H4 (cell line): ENCODE results near the gene SEMA3B. TPM values are rescaled to one million over a fixed set of nuclear protein-coding genes. Genes with fewer than 3 reads are reported as not detected.
"Not testable (repeated sequence)": the region's sequence is repeated elsewhere in the genome, so short reads cannot be mapped to it uniquely, and the experiment has no call there.

ENCODE experiments used
- DNase-seq: peaks from one replicate; pipeline ENCODE4 v3.0.0-alpha.2; 2015; ENCODE audit warnings: low spot score
- total RNA-seq: library from RNA; depleted of rRNA; stranded (reverse); fragments of >200 nt; shearing (Covaris generic); gene quantifications from 2 replicates; pipeline ENCODE4 v1.2.3, GENCODE V29; 2014

Gene SEMA3B
- total RNA-seq, 1 experiment from 2014 or later, result 5.9 TPM

GRCh38 chr3:50258979-50259378 lies 10.0 kb upstream of the SEMA3B start:
- DNase-seq, result no peak

GRCh38 chr3:50259432-50260026 lies 9.4 kb upstream of the SEMA3B start:
- DNase-seq, result no peak

DNA sequence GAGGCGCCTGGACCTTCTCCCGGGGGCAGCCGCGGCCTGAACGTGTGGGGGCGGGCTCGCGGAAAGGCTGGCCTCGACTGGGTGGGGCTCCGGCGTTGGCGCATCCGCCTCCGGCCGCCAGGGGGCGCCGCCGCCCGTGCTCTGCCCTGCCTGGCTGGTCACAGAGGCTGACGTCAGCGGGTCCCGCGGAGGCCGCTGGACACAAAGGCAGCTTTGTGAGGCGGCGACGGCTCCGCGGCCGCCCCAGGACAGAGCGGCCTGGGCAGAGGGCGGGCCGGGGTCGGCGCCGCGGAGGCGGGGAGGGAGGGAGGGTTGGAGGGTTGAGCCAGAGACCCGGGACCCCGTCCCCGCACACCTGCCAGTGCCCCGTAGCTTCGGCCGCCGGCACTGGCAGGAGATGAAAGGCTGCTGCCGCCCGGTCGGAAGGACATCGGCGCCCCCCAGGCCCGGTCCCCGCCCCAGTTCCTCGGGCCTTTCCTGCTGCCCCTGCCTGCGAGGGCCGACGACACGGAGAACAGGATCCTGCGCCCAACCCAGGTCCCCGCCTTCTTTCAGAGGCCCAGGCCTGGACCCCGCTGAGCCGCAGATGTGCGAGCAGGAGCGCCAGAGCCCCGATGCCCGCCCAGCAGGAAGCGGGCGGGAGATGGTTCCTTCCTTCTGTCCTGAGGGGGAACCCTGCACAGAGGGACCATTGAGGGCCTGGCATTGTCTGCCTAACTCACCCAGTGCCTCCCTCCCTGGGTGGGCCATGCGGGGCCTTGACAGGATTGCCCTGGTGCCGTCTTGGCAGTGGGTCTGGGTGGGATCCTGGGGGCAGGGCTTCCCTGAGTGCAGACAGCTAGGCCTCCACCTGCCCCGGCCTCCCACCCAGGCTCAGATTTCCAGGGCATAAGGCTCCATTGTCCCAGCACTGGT lies 8.7 kb upstream of the SEMA3B start:
- peak; percentile 73 for DNase-seq

DNA sequence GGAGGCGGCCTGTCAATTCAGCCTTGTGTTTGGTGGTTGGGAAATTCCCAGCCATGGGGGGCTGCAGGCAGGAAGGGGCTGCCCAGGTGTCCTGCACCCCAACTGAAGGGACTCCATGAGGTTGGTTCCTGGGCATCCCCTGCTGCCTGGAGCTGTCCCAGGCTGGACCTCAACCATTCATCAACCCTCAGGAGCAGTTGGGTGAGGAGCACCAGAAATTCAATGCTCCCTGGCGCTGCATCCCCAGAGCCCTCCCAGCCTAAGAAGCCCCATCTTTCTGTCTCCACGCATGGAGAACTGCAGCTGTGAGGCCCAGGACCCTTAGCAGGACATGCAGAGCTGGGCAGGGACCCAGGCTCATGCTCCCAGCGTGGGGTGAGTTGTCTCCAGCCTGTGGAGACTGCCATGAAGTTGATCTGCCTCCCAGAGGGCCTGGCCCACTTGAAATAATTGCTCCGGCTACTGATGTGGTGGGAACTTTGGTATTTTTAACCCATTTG lies 8.0 kb upstream of the SEMA3B start:
- no peak for DNase-seq

GRCh38 chr3:50261505-50261904 lies 7.4 kb upstream of the SEMA3B start:
- DNase-seq, result no peak

DNA sequence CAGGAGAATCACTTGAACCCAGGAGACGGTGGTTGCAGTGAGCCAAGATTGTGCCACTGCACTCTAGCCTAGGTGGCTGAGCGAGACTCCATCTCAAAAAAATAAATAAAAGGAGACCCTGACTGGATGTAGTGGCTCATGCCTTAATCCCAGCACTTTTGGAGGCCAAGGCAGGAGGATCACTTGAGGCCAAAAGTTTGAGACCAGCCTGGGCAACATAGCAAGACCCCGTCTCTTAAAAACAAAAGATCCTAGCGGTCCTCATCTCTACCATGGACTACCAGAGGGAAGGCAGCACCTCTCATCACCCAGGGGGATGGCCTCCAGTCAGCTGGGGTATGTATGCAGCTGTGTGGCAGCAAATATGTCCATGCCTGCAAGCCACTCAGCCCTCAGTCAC lies 6.7 kb upstream of the SEMA3B start:
- not testable (repeated sequence) for DNase-seq

GRCh38 chr3:50262778-50263177 lies 6.2 kb upstream of the SEMA3B start:
- no peak for DNase-seq

- DNase-seq, result no peak
These were observed 5.2 kb upstream of the SEMA3B start for GRCh38 chr3:50263478-50264382.

DNA sequence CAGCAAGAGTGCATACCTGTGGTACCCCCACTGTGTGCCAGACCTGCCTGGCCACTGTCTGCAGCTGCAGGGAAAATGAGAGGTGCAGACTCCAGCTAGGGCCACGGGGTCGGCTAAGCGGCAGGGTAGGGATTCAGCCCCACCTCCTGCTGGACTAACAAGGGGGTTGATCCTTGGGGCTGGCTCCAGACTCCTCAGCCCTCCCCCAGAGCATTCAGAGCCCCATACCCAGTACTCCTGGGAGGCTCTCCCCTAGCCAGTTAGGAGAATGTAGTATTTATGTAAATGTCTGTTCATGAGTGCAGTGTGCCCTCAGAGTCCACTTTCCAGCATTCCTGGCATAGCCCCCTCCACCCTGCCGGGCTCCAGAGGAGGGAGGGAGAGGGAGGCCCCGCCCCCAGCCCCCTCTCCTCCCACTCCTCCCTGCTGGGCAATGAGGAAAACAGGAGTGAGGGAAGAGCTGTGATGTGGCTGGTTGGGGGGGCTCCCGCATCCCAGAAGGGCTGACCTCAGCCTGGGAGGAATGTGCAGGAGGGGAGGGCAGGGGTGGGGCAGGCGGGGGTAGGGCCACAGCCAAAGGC lies 4.5 kb upstream of the SEMA3B start:
- DNase-seq, result peak; percentile 91

DNA sequence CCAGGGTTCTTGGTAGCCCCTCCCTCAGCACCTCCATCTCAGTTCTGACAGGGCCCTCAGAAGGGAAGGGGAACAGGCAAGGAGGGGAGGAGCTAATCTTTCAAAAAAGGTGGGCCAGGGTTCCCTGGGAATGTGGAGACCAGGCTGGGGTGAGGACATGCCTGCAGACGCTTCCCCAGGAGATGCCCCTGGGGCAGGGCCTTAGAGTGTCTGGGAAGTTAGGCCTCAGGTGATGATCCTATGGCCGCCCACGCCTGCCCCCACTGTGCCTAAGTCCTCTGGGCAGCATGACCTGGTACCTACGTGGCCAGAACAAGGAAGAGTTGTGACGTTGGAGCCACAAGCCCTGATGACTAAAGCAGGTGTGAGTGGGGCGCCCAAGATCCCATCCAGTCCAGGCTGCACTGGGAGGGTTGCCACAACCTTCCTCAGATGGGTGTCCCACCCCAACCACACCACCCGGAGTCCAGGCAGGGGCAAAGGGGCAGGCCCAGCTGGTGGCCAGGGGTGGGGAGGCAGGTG lies 3.9 kb upstream of the SEMA3B start:
- DNase-seq, result peak; percentile 39

DNA sequence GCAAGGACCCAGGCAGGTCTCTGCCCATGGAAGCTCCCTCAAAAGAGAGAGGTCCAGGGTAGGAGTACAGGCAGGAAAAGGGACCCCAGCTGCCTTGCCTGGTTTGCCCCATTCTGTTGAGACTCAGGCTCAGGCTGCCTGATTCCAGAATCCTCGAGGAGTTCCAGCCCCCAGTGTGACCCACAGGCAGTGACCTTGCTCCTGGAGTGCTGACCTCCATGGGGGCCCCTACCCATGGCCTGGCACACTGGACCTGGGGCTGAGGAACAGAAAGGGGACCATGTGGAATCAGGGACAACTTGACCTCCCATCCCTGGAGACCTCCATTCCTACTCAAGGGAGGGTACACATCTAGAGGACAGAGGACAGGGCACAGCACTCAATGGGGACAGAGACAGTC lies 3.4 kb upstream of the SEMA3B start:
- no peak for DNase-seq

DNA sequence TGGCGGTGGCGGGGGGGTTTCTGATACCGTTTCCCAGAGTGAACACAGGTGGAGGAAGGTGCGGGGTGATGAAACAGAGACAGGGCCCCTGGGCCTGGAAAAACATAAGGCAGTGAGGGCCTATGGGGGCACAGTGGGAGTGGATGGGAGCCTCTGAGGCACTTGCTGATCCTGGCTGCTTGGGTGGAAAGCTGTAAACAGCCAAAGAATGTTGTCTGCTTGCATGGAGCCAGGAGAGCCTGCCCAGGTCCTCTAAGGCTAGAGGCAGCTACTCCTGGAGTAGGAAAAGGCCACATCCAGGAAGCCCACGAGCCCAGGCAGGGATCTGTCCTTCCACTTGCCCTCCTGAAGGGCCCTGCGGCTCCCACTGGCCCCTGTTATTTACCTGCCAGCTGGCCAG lies 2.9 kb upstream of the SEMA3B start:
- DNase-seq, result no peak

DNA sequence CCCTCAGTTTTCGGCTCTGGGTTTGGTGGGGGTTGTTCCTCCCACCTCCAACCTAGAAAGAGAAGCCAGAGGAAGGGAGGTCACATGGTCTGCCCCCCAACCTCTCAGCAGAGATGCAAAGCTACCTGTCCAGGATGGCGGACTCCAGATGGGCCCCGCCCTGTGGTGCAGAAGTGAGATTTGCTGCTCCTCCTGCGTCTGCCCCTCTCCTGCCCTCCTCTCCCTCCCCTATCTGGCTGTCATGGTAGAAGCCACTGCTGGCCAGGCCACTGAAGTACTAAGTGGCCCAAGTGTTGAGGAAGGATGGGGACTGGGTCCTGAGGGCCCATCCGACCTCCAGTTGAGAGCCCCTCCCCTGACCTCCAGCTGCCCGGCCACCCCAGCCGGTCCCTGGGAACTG lies 2.1 kb upstream of the SEMA3B start:
- no peak for DNase-seq

DNA sequence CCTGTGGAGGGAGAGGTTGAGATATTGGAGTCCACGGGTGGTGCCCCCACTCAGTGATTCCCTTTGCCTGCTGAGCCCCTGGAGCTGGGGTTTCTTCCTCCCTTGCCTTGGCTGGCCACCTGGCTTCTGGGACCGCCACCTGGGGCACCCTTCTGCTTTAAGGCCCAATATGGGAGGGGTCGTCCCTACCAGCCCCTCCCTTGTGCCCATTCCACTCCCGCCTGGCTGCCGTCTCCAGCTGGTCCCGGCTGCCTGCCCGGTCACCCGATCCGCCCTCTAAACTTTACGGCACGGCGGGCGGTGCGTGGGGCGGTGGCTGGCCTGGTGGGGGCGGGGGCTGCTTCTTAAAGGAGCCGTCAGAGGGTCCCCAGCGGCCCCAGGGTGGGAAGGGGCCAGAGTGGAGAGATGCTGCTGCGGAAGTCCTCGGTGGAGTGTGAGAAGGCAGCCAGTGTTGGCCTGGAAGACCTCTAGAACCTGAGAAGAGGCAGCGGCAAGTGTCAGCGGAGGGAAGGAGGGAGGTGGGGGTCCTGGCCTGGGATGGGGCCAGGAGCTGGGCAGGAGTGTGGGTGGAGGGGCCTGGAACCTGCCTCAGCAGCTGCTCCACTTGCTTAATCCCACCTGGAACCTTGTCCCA lies 1.6 kb upstream of the SEMA3B start:
- no peak for DNase-seq

GRCh38 chr3:50268276-50268675 lies 671 bp upstream of the SEMA3B start:
- no peak for DNase-seq

GRCh38 chr3:50269460-50269859 lies 513 bp downstream of the SEMA3B start:
- no peak for DNase-seq

- DNase-seq, result no peak
These were observed 1.0 kb downstream of the SEMA3B start for GRCh38 chr3:50269977-50270413.

GRCh38 chr3:50270422-50271224 lies 1.7 kb downstream of the SEMA3B start:
- no peak for DNase-seq

GRCh38 chr3:50271314-50271936 lies 2.5 kb downstream of the SEMA3B start:
- no peak for DNase-seq

- DNase-seq, result not testable (repeated sequence)
These were observed 3.6 kb downstream of the SEMA3B start for GRCh38 chr3:50272538-50272910.
